ENCODE data around the gene CFAP73. TPM values are rescaled to one million over a fixed set of nuclear protein-coding genes. Genes with fewer than 3 reads are reported as not detected.

CFAP73 gene
- total RNA-seq, 1 experiment from 2014 or later, result 0.34 TPM

DNA sequence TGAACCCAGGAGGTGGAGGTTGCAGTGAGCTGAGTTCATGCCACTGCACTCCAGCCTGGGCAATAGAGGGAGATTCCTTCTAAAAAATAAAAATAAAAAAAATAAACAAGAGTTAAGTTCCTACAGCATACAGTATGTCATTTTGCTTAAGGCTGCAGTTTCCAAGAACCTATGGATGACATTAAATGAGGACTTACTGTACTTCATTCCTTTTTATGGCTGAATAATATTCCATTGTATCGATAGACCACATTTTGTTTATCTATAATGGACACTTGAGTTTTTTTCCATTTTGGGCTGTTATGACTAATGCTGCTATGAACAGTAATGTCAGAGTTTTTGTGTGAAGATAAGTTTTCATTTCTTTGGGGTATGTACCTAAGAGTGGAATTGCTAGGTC, 31.4 kb upstream of the CFAP73 start:
- CTCF ChIA-PET, result no interaction called here
- intact Hi-C loops (cut with micrococcal nuclease), result no loop called here
- no peaks in the 10 kb centered on the region for H4K20me1 ChIP-seq (ENCODE audit: insufficient read depth)
- DNase-seq (ENCODE audit: low read depth, low spot score), result no peak
- no peak overlapping the region for H3K9ac ChIP-seq (ENCODE audit: low read length)
- H3K27ac ChIP-seq (ENCODE audit: low read depth, low read length), result no peak overlapping the region
- BruUV-seq (replicated peaks), result no TSS peak
- H3K36me3 ChIP-seq (ENCODE audit: control insufficient read depth in 1 of 2, insufficient read depth in 2 of 2, low read length in 2 of 2), result no peaks in the 10 kb centered on the region
- H3K9me3 ChIP-seq (ENCODE audit: control insufficient read depth in 1 of 2, insufficient read depth in 1 of 2, low read depth in 1 of 2, low read length in 2 of 2), result no peaks in the 10 kb centered on the region
- POLR2A ChIA-PET, result no interaction called here
- no peak for ATAC-seq
- RAD21 ChIA-PET (ENCODE audit: low non-redundant PET in 1 of 2, low total read pairs in 2 of 2, uncharacterized antibody in 2 of 2, unreplicated experiment in 2 of 2), result no interaction called here
- no peaks in the 10 kb centered on the region for H3K9me2 ChIP-seq (ENCODE audit: insufficient read depth)
- H2AFZ ChIP-seq (ENCODE audit: low read depth, low read length, poor library complexity, severe bottlenecking), result no peak overlapping the region
- H3K4me1 ChIP-seq (ENCODE audit: control insufficient read depth in 1 of 2, insufficient read depth in 2 of 2, low read length in 2 of 2), result peaks cover 0 to 9% of the 10 kb centered on the region in 2 experiments; a peak in 2 of 4 replicates
- H3K4me2 ChIP-seq (ENCODE audit: low read length), result no peak overlapping the region
- no peaks in the 10 kb centered on the region for H3K79me2 ChIP-seq (ENCODE audit: insufficient read depth, low read length)
- H3K27me3 ChIP-seq (ENCODE audit: insufficient read depth, low read length), result no peaks in the 10 kb centered on the region
- TF ChIP-seq, protein P1, sequence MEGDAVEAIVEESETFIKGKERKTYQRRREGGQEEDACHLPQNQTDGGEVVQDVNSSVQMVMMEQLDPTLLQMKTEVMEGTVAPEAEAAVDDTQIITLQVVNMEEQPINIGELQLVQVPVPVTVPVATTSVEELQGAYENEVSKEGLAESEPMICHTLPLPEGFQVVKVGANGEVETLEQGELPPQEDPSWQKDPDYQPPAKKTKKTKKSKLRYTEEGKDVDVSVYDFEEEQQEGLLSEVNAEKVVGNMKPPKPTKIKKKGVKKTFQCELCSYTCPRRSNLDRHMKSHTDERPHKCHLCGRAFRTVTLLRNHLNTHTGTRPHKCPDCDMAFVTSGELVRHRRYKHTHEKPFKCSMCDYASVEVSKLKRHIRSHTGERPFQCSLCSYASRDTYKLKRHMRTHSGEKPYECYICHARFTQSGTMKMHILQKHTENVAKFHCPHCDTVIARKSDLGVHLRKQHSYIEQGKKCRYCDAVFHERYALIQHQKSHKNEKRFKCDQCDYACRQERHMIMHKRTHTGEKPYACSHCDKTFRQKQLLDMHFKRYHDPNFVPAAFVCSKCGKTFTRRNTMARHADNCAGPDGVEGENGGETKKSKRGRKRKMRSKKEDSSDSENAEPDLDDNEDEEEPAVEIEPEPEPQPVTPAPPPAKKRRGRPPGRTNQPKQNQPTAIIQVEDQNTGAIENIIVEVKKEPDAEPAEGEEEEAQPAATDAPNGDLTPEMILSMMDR (IDR thresholded peaks at IDR 0.05 in 2 of 3, conservative IDR thresholded peaks at IDR 0.05 in 1 of 3; ENCODE audit: borderline replicate concordance in 1 of 3, insufficient read depth in 1 of 3, low read depth in 2 of 3, low read length in 2 of 3), result no peak
- TF ChIP-seq CEBPB (IDR thresholded peaks at IDR 0.05; ENCODE audit: low read depth) (no peak), RAD21 (IDR thresholded peaks at IDR 0.05; ENCODE audit: low read depth) (no peak), CBX3 (IDR thresholded peaks at IDR 0.05; ENCODE audit: low read depth) (no peak), ZFX (IDR thresholded peaks at IDR 0.05) (no peak), EZH2 (IDR thresholded peaks at IDR 0.05) (no peak), POLR2A (IDR thresholded peaks at IDR 0.05; ENCODE audit: borderline replicate concordance, extremely low read depth, insufficient read depth, insufficient read length) (no peak), SIN3A (IDR thresholded peaks at IDR 0.05; ENCODE audit: low read depth) (no peak), JUND (IDR thresholded peaks at IDR 0.05) (no peak), POLR2AphosphoS5 (IDR thresholded peaks at IDR 0.05; ENCODE audit: low read depth, low read length) (no peak), YY1 (IDR thresholded peaks at IDR 0.05; ENCODE audit: extremely low read depth, insufficient replicate concordance, low read depth, low read length) (no peak), SRF (IDR thresholded peaks at IDR 0.05; ENCODE audit: low read depth) (no peak), TCF7L2 (IDR thresholded peaks at IDR 0.05; ENCODE audit: borderline replicate concordance, extremely low read depth, insufficient read depth, insufficient read length) (no peak), EZH2phosphoT487 (IDR thresholded peaks at IDR 0.05; ENCODE audit: borderline replicate concordance) (no peak), ELF1 (IDR thresholded peaks at IDR 0.05; ENCODE audit: borderline replicate concordance, low read depth) (no peak), SP1 (IDR thresholded peaks at IDR 0.05; ENCODE audit: low read depth) (no peak), ZNF274 (IDR thresholded peaks at IDR 0.05; ENCODE audit: low read depth, low read length) (no peak)
- TF ChIP-seq, protein P2, sequence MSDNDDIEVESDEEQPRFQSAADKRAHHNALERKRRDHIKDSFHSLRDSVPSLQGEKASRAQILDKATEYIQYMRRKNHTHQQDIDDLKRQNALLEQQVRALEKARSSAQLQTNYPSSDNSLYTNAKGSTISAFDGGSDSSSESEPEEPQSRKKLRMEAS (IDR thresholded peaks at IDR 0.05), result no peak
- TF ChIP-seq, protein P3, sequence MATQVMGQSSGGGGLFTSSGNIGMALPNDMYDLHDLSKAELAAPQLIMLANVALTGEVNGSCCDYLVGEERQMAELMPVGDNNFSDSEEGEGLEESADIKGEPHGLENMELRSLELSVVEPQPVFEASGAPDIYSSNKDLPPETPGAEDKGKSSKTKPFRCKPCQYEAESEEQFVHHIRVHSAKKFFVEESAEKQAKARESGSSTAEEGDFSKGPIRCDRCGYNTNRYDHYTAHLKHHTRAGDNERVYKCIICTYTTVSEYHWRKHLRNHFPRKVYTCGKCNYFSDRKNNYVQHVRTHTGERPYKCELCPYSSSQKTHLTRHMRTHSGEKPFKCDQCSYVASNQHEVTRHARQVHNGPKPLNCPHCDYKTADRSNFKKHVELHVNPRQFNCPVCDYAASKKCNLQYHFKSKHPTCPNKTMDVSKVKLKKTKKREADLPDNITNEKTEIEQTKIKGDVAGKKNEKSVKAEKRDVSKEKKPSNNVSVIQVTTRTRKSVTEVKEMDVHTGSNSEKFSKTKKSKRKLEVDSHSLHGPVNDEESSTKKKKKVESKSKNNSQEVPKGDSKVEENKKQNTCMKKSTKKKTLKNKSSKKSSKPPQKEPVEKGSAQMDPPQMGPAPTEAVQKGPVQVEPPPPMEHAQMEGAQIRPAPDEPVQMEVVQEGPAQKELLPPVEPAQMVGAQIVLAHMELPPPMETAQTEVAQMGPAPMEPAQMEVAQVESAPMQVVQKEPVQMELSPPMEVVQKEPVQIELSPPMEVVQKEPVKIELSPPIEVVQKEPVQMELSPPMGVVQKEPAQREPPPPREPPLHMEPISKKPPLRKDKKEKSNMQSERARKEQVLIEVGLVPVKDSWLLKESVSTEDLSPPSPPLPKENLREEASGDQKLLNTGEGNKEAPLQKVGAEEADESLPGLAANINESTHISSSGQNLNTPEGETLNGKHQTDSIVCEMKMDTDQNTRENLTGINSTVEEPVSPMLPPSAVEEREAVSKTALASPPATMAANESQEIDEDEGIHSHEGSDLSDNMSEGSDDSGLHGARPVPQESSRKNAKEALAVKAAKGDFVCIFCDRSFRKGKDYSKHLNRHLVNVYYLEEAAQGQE (IDR thresholded peaks at IDR 0.05; ENCODE audit: low read depth), result no peak
- TF ChIP-seq, protein P4, sequence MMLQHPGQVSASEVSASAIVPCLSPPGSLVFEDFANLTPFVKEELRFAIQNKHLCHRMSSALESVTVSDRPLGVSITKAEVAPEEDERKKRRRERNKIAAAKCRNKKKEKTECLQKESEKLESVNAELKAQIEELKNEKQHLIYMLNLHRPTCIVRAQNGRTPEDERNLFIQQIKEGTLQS (IDR thresholded peaks at IDR 0.05), result no peak
- no peak overlapping the region for H3K4me3 ChIP-seq (replicated peaks in 1 of 2; ENCODE audit: low read depth in 1 of 2, low read length in 2 of 2)

Data from HCT116 (cell line).